Measurements from ENCODE around the gene HDAC11. TPM values are rescaled to one million over a fixed set of nuclear protein-coding genes. Genes with fewer than 3 reads are reported as not detected.

HDAC11 gene
- total and polyA plus RNA-seq, 9 of the 15 experiments (the other 6 are each of a cell fraction or from before 2014, with no cell fraction given), result 0.60 to 6.0 (median 4.5) TPM

DNA sequence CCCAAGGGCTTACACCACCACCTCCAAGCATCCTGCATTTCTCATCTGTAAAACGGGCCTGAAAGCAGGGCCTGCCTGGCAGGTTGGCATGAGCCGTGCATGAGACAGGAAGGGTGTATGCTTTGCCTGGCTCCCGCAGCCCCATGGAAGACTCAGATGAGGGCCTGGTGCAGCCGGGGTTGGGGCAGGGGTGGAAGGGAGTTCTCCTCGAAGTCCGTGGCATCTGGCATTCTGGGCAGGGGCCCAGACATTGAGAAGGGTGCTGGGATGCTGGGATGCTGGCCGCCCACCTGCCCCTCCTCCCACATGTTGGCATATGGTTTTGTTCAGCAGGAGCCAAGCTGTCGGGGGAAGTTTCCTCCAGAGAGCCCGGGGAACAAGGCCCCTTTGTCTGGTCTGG, 55.8 kb downstream of the HDAC11 start:
- WGBS (ENCODE audit: insufficient coverage, low coverage, missing lambda C conversion rate), result 7% methylated on average over 9 of the region's 9 CpGs
- ATAC-seq (no peak), DNase-seq (ENCODE audit: extremely low read depth in 1 of 4, low spot score in 3 of 4) (no peak), FAIRE-seq (no peak)
- no TSS peak for BruUV-seq (replicated peaks)
- Histone ChIP-seq H3K4me3 (no peak overlapping the region), H3K79me2 (ENCODE audit: control insufficient read depth, insufficient read depth, low read length) (no peaks in the 10 kb centered on the region), H3K9me3 (replicated peaks; ENCODE audit: control insufficient read depth, insufficient read depth, low read depth, low read length) (no peaks in the 10 kb centered on the region), H3K9ac (ENCODE audit: insufficient read depth in 1 of 2, low read depth in 2 of 2, low read length in 2 of 2) (no peak overlapping the region), H3K4me1 (replicated peaks in 1 of 2; ENCODE audit: control insufficient read depth in 2 of 2, insufficient read depth in 2 of 2, low read length in 2 of 2) (no peaks in the 10 kb centered on the region; a peak in 2 of 5 replicates), H3K27me3 (ENCODE audit: control insufficient read depth in 2 of 2, insufficient read depth in 2 of 2, low read length in 2 of 2) (peaks cover 43 to 86% of the 10 kb centered on the region in 2 experiments), H2AFZ (ENCODE audit: low read depth, low read length) (no peak overlapping the region), H3K4me2 (ENCODE audit: insufficient read depth, low read length) (no peak overlapping the region), H3K36me3 (ENCODE audit: control insufficient read depth, insufficient read depth, low read length) (no peaks in the 10 kb centered on the region), H3K9me1 (ENCODE audit: control insufficient read depth, insufficient read depth, low read length) (no peaks in the 10 kb centered on the region), H4K20me1 (replicated peaks; ENCODE audit: control insufficient read depth, insufficient read depth, low read length) (0 out of 2 replicates have a peak, but pooled peaks cover 11% of the 10 kb centered on the region), H3K27ac (ENCODE audit: extremely low read depth, low read depth, low read length) (no peak overlapping the region)
- in situ Hi-C loops (cut with MboI) (no loop called here), intact Hi-C loops (cut with micrococcal nuclease) (loop anchor here (5.0 kb wide), 1 partner anchor 39 kb away; no protein-coding TSS in a partner anchor)
- POLR2A ChIA-PET, result interaction anchor here (0.8 to 1.2 kb wide), 2 partner anchors 10 to 96 kb away, joined by 3 to 4 read pairs; no protein-coding TSS in a partner anchor
- CTCF ChIA-PET (ENCODE audit: low intra/inter-chr PET ratio), result interaction anchor here (0.7 kb wide), 2 partner anchors 18 to 35 kb away, joined by 3 to 5 read pairs; no protein-coding TSS in a partner anchor
- TF ChIP-seq ARID1B (IDR thresholded peaks at IDR 0.05), result no peak
- no peak for TF ChIP-seq CBFA2T3 (IDR thresholded peaks at IDR 0.05)
- no peak for TF ChIP-seq NBN (IDR thresholded peaks at IDR 0.05; ENCODE audit: low read depth)
- no peak for TF ChIP-seq KHSRP (IDR thresholded peaks at IDR 0.05)
- TF ChIP-seq, protein P1, sequence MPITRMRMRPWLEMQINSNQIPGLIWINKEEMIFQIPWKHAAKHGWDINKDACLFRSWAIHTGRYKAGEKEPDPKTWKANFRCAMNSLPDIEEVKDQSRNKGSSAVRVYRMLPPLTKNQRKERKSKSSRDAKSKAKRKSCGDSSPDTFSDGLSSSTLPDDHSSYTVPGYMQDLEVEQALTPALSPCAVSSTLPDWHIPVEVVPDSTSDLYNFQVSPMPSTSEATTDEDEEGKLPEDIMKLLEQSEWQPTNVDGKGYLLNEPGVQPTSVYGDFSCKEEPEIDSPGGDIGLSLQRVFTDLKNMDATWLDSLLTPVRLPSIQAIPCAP (CRISPR knock-in tag; IDR thresholded peaks at IDR 0.05; ENCODE audit: borderline replicate concordance), result no peak
- no peak for TF ChIP-seq TAF9B (IDR thresholded peaks at IDR 0.05; ENCODE audit: partially characterized antibody)
- no peak for TF ChIP-seq HEY1 (CRISPR knock-in tag; IDR thresholded peaks at IDR 0.05; ENCODE audit: borderline replicate concordance)

Data from K562 (cell line).